ENCODE results near the gene FPR1.

- TF ChIP-seq POLR2A (IDR thresholded peaks at IDR 0.05) (no peak), POLR2AphosphoS5 (IDR thresholded peaks at IDR 0.05) (no peak), EP300 (IDR thresholded peaks at IDR 0.05) (no peak)
- TF ChIP-seq, protein P1, sequence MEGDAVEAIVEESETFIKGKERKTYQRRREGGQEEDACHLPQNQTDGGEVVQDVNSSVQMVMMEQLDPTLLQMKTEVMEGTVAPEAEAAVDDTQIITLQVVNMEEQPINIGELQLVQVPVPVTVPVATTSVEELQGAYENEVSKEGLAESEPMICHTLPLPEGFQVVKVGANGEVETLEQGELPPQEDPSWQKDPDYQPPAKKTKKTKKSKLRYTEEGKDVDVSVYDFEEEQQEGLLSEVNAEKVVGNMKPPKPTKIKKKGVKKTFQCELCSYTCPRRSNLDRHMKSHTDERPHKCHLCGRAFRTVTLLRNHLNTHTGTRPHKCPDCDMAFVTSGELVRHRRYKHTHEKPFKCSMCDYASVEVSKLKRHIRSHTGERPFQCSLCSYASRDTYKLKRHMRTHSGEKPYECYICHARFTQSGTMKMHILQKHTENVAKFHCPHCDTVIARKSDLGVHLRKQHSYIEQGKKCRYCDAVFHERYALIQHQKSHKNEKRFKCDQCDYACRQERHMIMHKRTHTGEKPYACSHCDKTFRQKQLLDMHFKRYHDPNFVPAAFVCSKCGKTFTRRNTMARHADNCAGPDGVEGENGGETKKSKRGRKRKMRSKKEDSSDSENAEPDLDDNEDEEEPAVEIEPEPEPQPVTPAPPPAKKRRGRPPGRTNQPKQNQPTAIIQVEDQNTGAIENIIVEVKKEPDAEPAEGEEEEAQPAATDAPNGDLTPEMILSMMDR (IDR thresholded peaks at IDR 0.05) = no peak
Observed at GRCh38 chr19:51708811-51709210, 42.9 kb downstream of the FPR1 start.
